T-cell (primary cell): ENCODE data around the gene KRTCAP3. TPM values are rescaled to one million over a fixed set of nuclear protein-coding genes. Genes with fewer than 3 reads are reported as not detected.

Source experiments
- ATAC-seq, 4 experiments: fragments of 200-7000 bp in 3 of 4; fragments of 150-1000 bp in 1 of 4; cut with Tn5 transposase; replicated peaks in 1 of 4; 1 replicate in 3 of 4; 2 replicates in 1 of 4; pipeline ENCODE4 v1.10.0; 2021; ENCODE audit warnings: moderate library complexity in 3 of 4, mild to moderate bottlenecking in 2 of 4, moderate number of reproducible peaks in 1 of 4
- CTCF ChIA-PET, 2 donors: fragments of 300-600 bp; sonication (Branson Sonifier 250); formaldehyde crosslinking; loops; one replicate each; lab custom pipeline; 2022; ENCODE audit warnings: antibody characterized with exemption in 2 of 2; lab: Charles Lee
- POLR2A ChIA-PET, 2 donors: fragments of 300-600 bp; sonication (Branson Sonifier 250); formaldehyde crosslinking; loops; one replicate each; lab custom pipeline; 2022; ENCODE audit warnings: antibody characterized with exemption in 2 of 2; lab: Charles Lee
- DNase-seq, 35 experiments: peaks; one replicate each; pipeline versions ENCODE4 v3.0.0 to v3.0.0-alpha.2; 2013 to 2023
- H3K27ac ChIP-seq: one replicate; pipeline ENCODE4 v1.5.1; 2013; ENCODE audit warnings: low read length
- H3K27me3 ChIP-seq, 2 experiments: replicated peaks in 1 of 2; 1 replicate in 1 of 2; 2 replicates in 1 of 2; pipeline versions ENCODE4 v1.6.1 to v1.7.0; 2013; ENCODE audit warnings: low read length in 1 of 2, mixed read lengths in 1 of 2; ENCODE audit not compliant: control insufficient read depth in 2 of 2, insufficient read depth in 2 of 2; ENCODE audit errors: extremely low read depth in 1 of 2
- H3K36me3 ChIP-seq, 2 donors: 1 replicate in 1 of 2; 2 replicates in 1 of 2; pipeline versions ENCODE4 v1.6.1 to v1.7.0; 2013; ENCODE audit warnings: low read length in 1 of 2; ENCODE audit not compliant: control insufficient read depth in 2 of 2, insufficient read depth in 1 of 2; ENCODE audit errors: extremely low read depth in 1 of 2
- H3K4me1 ChIP-seq, 2 experiments: 1 replicate in 1 of 2; 2 replicates in 1 of 2; pipeline versions ENCODE4 v1.6.1 to v1.7.0; 2013; ENCODE audit warnings: low read length in 2 of 2, mixed read lengths in 1 of 2; ENCODE audit not compliant: insufficient read depth in 2 of 2, control insufficient read depth in 1 of 2; ENCODE audit errors: extremely low read depth in 1 of 2
- H3K4me3 ChIP-seq, 2 donors: 1 replicate in 1 of 2; 2 replicates in 1 of 2; pipeline versions ENCODE4 v1.5.1 to v1.7.0; 2013; ENCODE audit warnings: mild to moderate bottlenecking in 2 of 2, low read length in 1 of 2, moderate library complexity in 1 of 2; ENCODE audit not compliant: control insufficient read depth in 1 of 2; ENCODE audit errors: extremely low read depth in 1 of 2
- H3K9me3 ChIP-seq: 2 replicates; pipeline ENCODE4 v1.7.0; 2013
- H3K27ac Mint-ChIP-seq, 2 donors: one replicate each; pipeline ENCODE4 v1.8.0; 2020 to 2021; ENCODE audit warnings: mild to moderate bottlenecking in 2 of 2, mixed read lengths in 2 of 2
- H3K27me3 Mint-ChIP-seq, 2 donors: one replicate each; pipeline ENCODE4 v1.8.0; 2021 to 2022; ENCODE audit warnings: mixed read lengths in 2 of 2
- H3K36me3 Mint-ChIP-seq: one replicate; pipeline ENCODE4 v1.8.0; 2021; ENCODE audit warnings: mixed read lengths
- H3K4me1 Mint-ChIP-seq, 3 donors: one replicate each; pipeline ENCODE4 v1.8.0; 2020 to 2022; ENCODE audit warnings: mixed read lengths in 3 of 3, mild to moderate bottlenecking in 1 of 3
- H3K4me3 Mint-ChIP-seq, 3 donors: one replicate each; pipeline ENCODE4 v1.8.0; 2020 to 2022; ENCODE audit warnings: mild to moderate bottlenecking in 3 of 3, mixed read lengths in 3 of 3, moderate library complexity in 3 of 3
- H3K9me3 Mint-ChIP-seq, 3 donors: one replicate each; pipeline ENCODE4 v1.8.0; 2020 to 2022; ENCODE audit warnings: mixed read lengths in 3 of 3
- WGBS: methylation state at CpG from one replicate; pipeline ENCODE4 v1.1.5; 2013; ENCODE audit warnings: missing lambda C conversion rate; ENCODE audit not compliant: insufficient coverage; 5-methylcytosine and 5-hydroxymethylcytosine counted together
- total RNA-seq, 35 experiments: library from RNA in 6 of 35; stranded (reverse) in 6 of 35; fragments of 120-200 nt in 1 of 35; gene quantifications; one replicate each; pipeline versions ENCODE4 v1.2.1 to v1.2.4 and lab custom pipeline; 2013 to 2026

Gene KRTCAP3, protein sequence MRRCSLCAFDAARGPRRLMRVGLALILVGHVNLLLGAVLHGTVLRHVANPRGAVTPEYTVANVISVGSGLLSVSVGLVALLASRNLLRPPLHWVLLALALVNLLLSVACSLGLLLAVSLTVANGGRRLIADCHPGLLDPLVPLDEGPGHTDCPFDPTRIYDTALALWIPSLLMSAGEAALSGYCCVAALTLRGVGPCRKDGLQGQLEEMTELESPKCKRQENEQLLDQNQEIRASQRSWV
- total RNA-seq (10 to 100 TPM; 12.3 to 21.1 (median 19.7) TPM), total RNA-seq (lab: John Stamatoyannopoulos, UW) (1.9 to 8.3 (median 3.7) reads per million in 29 experiments)
- total RNA-seq (2013): 2.9 TPM

DNA sequence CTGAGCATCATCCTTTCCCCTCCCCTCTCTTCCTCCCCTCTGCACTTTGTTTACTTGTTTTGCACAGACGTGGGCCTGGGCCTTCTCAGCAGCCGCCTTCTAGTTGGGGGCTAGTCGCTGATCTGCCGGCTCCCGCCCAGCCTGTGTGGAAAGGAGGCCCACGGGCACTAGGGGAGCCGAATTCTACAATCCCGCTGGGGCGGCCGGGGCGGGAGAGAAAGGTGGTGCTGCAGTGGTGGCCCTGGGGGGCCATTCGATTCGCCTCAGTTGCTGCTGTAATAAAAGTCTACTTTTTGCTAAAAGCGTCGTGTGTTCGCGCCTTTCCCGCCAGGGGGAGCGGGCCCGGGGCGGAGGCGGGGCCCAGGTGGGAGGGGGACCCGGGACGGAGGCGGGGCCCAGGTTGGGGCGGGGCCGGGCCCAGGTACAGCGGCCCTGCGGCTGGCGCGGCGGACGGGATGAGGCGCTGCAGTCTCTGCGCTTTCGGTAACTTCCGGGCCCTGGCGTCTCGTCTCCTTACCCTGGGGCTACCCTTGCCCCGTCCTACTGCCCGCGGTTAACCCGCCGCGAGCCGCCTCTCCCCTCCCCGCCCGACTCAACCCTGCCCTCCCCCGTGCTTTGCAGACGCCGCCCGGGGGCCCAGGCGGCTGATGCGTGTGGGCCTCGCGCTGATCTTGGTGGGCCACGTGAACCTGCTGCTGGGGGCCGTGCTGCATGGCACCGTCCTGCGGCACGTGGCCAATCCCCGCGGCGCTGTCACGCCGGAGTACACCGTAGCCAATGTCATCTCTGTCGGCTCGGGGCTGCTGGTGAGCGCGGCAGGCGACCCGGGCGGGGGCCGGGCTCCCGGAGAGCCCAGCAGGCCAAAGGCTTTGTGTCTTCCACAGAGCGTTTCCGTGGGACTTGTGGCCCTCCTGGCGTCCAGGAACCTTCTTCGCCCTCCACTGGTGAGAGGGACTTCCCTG lies at the start of gene KRTCAP3:
Gene KRTCAP3 (plus strand): TSS at position 424 of the 962 bp plus-strand sequence. CDS start 32 bp downstream, at position 456.
- Mint-ChIP-seq H3K36me3 (peaks cover 41% of the 10 kb centered on the region), H3K27me3 (no peaks in the 10 kb centered on the region), H3K27ac (peak within 1 kb of the TSS; percentile 36 to 60), H3K9me3 (no peaks in the 10 kb centered on the region), H3K4me3 (peak within 1 kb of the TSS in 1 of 3 donors; percentile 46), H3K4me1 (peaks cover 5 to 15% (median 9%) of the 10 kb centered on the region in 3 donors)
- Histone ChIP-seq H3K27ac (no peak within 1 kb of the TSS), H3K36me3 (peaks cover 18 to 45% of the 10 kb centered on the region in 2 donors), H3K27me3 (no peaks in the 10 kb centered on the region), H3K9me3 (no peaks in the 10 kb centered on the region), H3K4me3 (no peak within 1 kb of the TSS), H3K4me1 (peaks cover 3 to 4% of the 10 kb centered on the region in 2 experiments)
- CTCF ChIA-PET: no interaction called here
- ATAC-seq: peak; percentile 79 to 87 (median 84)
- WGBS: 90% methylated on average over 67 of the region's 80 CpGs
- DNase-seq: peak in 31 of 35 experiments; percentile 6 to 75 (median 53)
- POLR2A ChIA-PET: no interaction called here

DNA sequence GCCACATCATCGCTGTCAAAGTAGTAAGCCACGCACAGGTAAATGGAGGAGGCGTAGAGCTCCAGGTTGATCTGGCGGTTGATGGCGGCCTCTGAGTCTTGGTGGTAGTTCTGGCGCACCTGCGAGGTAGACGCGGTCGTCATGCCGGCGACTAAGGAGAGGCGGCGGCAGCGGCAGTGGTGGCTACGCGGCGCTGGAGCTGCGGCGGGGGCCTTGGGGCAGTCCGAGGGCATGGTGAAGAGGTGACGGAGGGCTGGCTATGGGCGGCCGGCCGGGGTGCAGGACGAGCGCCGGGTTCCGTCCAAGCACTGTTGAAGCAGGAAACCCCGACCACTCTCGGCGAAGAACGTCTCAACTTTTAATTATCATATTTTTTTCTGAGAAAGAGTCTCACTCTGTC lies 49.0 kb upstream of the KRTCAP3 start:
- H3K4me3 Mint-ChIP-seq: no peak overlapping the region
- peaks cover 13% of the 10 kb centered on the region for H3K36me3 Mint-ChIP-seq
- H3K9me3 Mint-ChIP-seq: no peaks in the 10 kb centered on the region
- Histone ChIP-seq H3K27me3 (no peaks in the 10 kb centered on the region), H3K4me3 (no peak overlapping the region), H3K9me3 (no peaks in the 10 kb centered on the region), H3K27ac (no peak overlapping the region), H3K4me1 (peaks cover 6 to 15% of the 10 kb centered on the region in 2 experiments), H3K36me3 (peaks cover 0 to 5% of the 10 kb centered on the region in 2 donors)
- 98% methylated on average over 21 of the region's 33 CpGs for WGBS
- H3K27ac Mint-ChIP-seq: peak overlapping the region; percentile 30 to 82
- H3K4me1 Mint-ChIP-seq: peaks cover 44 to 49% (median 47%) of the 10 kb centered on the region in 3 donors
- ChIA-PET POLR2A (interaction anchor here in 1 of 2 donors (0.5 to 1.0 kb wide), 2 partner anchors 9 to 615 kb away, joined by 3 to 4 read pairs; no protein-coding TSS in a partner anchor), CTCF (no interaction called here)
- no peaks in the 10 kb centered on the region for H3K27me3 Mint-ChIP-seq
- DNase-seq (no peak), ATAC-seq (no peak)

- WGBS: 89% methylated on average over 3 of the region's 5 CpGs
- Mint-ChIP-seq H3K27me3 (no peaks in the 10 kb centered on the region), H3K27ac (peak overlapping the region in 1 of 2 donors; percentile 59), H3K9me3 (no peaks in the 10 kb centered on the region), H3K4me3 (no peak overlapping the region), H3K4me1 (peaks cover 42 to 55% (median 50%) of the 10 kb centered on the region in 3 donors), H3K36me3 (peaks cover 17% of the 10 kb centered on the region)
- Histone ChIP-seq H3K4me3 (no peak overlapping the region), H3K27me3 (no peaks in the 10 kb centered on the region), H3K36me3 (peaks cover 0 to 3% of the 10 kb centered on the region in 2 donors), H3K9me3 (no peaks in the 10 kb centered on the region), H3K27ac (no peak overlapping the region), H3K4me1 (peaks cover 0 to 5% of the 10 kb centered on the region in 2 experiments)
- no peak for ATAC-seq
- ChIA-PET POLR2A (interaction anchor here in 1 of 2 donors (0.7 kb wide), 1 partner anchor 57 kb away, joined by 5 read pairs; no protein-coding TSS in a partner anchor), CTCF (no interaction called here)
- DNase-seq: no peak
These were observed 43.2 kb upstream of the KRTCAP3 start for GRCh38 chr2:27398962-27399361.

DNA sequence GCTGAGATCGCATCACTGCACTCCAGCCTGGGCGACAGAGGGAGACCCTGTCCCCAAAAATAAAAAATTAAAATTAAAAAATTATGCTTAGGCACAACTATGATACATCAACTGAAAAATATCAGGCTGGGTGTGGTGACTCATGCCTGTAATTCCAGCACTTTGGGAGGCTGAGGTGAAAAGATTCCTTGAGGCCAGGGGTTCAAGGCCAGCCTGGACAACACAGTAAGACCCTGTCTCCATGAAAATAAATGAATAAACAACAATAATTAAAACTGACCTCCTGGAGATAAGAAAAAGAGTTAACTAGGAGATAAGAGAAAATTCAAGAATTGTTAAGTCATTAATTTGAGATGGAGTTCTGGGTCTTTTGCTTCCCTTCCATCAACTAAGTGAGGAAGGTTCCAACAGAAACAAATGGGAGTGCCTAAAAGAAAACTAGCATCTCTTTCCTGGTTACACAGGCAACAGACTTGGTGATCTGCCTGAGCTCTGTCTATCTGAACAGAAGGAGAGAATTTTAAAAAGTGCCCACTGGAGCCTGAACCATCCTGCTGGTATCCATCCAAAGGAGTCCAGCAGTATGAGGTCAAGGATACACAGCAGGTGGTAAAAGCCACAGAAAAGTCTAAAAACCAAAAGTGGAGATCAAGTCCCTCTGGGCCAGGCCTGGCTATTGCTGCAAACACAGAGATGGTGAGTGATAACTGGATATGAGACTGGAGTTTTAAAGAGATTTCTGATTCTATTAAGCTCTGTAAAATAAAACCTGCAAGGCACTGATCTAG lies 41.6 kb upstream of the KRTCAP3 start:
- Histone ChIP-seq H3K9me3 (no peaks in the 10 kb centered on the region), H3K27ac (no peak overlapping the region), H3K4me1 (peaks cover 0 to 5% of the 10 kb centered on the region in 2 experiments), H3K36me3 (peaks cover 0 to 3% of the 10 kb centered on the region in 2 donors), H3K4me3 (no peak overlapping the region), H3K27me3 (no peaks in the 10 kb centered on the region)
- POLR2A ChIA-PET: no interaction called here
- no CpG with 5 or more reads among the region's 2 CpGs for WGBS
- peak overlapping the region; percentile 7 to 68 for H3K27ac Mint-ChIP-seq
- no peak overlapping the region for H3K4me3 Mint-ChIP-seq
- CTCF ChIA-PET: no interaction called here
- no peak for ATAC-seq
- H3K9me3 Mint-ChIP-seq: no peaks in the 10 kb centered on the region
- peaks cover 47 to 59% (median 50%) of the 10 kb centered on the region in 3 donors for H3K4me1 Mint-ChIP-seq
- no peak for DNase-seq
- H3K36me3 Mint-ChIP-seq: peaks cover 17% of the 10 kb centered on the region
- no peaks in the 10 kb centered on the region for H3K27me3 Mint-ChIP-seq

DNA sequence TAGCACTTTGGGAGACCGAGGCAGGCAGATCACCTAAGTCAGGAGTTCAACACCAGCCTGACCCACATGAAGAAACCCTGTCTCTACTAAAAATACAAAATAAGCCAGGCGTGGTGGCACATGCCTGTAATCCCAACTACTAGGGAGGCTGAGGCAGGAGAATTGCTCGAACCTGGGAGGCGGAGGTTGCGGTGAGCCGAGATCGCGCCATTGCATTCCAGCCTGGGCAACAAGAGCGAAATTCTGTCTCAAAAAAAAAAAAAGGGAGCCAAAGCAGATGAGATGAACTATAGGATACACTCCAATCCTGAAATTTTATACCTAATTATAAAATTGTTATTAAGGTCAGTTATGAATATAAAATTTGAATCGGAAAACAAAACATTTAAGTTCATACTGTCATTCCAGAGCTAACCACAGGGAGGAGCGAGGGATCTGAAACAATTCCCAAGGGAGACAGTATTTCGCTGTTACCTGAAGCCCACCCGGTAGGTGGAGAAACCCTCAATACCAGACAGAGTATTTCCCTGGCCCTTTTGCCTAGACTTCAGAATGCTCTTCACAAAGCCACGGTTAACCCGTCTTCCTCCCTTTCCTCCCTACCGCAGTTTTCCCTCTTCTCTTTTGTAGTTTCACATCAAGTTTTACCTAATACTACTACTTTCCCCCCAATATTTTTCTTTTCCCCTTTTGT lies 34.2 kb upstream of the KRTCAP3 start:
- peaks cover 38 to 48% (median 47%) of the 10 kb centered on the region in 3 donors for H3K4me1 Mint-ChIP-seq
- H3K4me3 Mint-ChIP-seq: peak overlapping the region; percentile 84 to 89 (median 85)
- Histone ChIP-seq H3K36me3 (no peaks in the 10 kb centered on the region), H3K9me3 (no peaks in the 10 kb centered on the region), H3K27me3 (no peaks in the 10 kb centered on the region), H3K27ac (peak overlapping the region; percentile 9), H3K4me1 (peaks cover 21 to 32% of the 10 kb centered on the region in 2 experiments), H3K4me3 (peak overlapping the region; percentile 90 to 99)
- ChIA-PET POLR2A (no interaction called here), CTCF (no interaction called here)
- peak in 1 of 35 experiments; percentile 10 for DNase-seq
- ATAC-seq: no peak
- WGBS: 21% methylated on average over 6 of the region's 16 CpGs
- peak overlapping the region in 1 of 2 donors; percentile 74 for H3K27ac Mint-ChIP-seq
- H3K9me3 Mint-ChIP-seq: peaks cover 0 to 3% (median 0%) of the 10 kb centered on the region in 3 donors
- peaks cover 12% of the 10 kb centered on the region for H3K36me3 Mint-ChIP-seq
- H3K27me3 Mint-ChIP-seq: no peaks in the 10 kb centered on the region
